Neutrophil (primary cell): Measurements from ENCODE around the gene HOXD3.

Source experiments
- H3K27ac ChIP-seq: fragments of 200-600 bp; sonication (generic); 2 replicates; pipeline ENCODE4 v1.5.1; 2016; ENCODE audit warnings: mild to moderate bottlenecking, moderate library complexity
- H3K27me3 ChIP-seq: fragments of 200-600 bp; sonication (generic); 2 replicates; pipeline ENCODE4 v1.6.0; 2016; ENCODE audit warnings: mild to moderate bottlenecking
- H3K36me3 ChIP-seq: fragments of 200-600 bp; sonication (generic); 2 replicates; pipeline ENCODE4 v1.5.1; 2017
- H3K4me1 ChIP-seq, 2 experiments: fragments of 200-600 bp in 1 of 2; sonication (generic) in 1 of 2; 1 replicate in 1 of 2; 2 replicates in 1 of 2; pipeline versions ENCODE4 v1.5.1 to v1.6.1; 2013 to 2016; ENCODE audit warnings: low read depth in 1 of 2, low read length in 1 of 2, mild to moderate bottlenecking in 1 of 2, moderate library complexity in 1 of 2; ENCODE audit not compliant: control insufficient read depth in 1 of 2, insufficient read depth in 1 of 2
- H3K4me3 ChIP-seq, 2 experiments: fragments of 200-600 bp in 1 of 2; sonication (generic) in 1 of 2; 1 replicate in 1 of 2; 2 replicates in 1 of 2; pipeline ENCODE4 v1.5.1; 2013 to 2016; ENCODE audit warnings: low read depth in 1 of 2, low read length in 1 of 2, mild to moderate bottlenecking in 1 of 2, moderate library complexity in 1 of 2
- H3K9me3 ChIP-seq: fragments of 200-600 bp; sonication (generic); 2 replicates; pipeline ENCODE4 v1.5.1; 2016
- TF ChIP-seq, protein P1 (sequence below): fragments of 200-600 bp; sonication (generic); IDR thresholded peaks from 2 replicates; pipeline ENCODE4 v1.5.1; 2016; ENCODE audit warnings: antibody characterized with exemption

Gene HOXD3

DNA sequence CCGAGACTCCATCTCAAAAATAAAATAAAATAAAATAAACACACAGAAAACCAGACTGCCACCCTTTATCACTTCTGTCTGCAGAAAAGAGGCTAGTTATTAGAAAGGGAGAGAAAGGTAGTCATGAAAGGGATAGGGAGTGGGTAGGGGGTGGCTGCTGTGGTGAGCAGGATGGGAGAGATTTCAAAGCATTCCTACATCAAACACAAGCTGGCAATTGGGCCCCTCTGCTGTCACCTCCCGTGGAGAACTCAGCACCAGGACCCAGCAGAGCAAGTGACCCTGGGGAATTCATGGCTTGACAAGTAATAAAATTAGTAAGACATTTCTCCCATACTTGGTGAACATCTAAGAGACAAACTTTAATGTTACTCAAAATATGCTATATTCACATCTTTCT, 27.6 kb downstream of the HOXD3 start:
- TF ChIP-seq, protein P1, sequence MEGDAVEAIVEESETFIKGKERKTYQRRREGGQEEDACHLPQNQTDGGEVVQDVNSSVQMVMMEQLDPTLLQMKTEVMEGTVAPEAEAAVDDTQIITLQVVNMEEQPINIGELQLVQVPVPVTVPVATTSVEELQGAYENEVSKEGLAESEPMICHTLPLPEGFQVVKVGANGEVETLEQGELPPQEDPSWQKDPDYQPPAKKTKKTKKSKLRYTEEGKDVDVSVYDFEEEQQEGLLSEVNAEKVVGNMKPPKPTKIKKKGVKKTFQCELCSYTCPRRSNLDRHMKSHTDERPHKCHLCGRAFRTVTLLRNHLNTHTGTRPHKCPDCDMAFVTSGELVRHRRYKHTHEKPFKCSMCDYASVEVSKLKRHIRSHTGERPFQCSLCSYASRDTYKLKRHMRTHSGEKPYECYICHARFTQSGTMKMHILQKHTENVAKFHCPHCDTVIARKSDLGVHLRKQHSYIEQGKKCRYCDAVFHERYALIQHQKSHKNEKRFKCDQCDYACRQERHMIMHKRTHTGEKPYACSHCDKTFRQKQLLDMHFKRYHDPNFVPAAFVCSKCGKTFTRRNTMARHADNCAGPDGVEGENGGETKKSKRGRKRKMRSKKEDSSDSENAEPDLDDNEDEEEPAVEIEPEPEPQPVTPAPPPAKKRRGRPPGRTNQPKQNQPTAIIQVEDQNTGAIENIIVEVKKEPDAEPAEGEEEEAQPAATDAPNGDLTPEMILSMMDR, result no peak

DNA sequence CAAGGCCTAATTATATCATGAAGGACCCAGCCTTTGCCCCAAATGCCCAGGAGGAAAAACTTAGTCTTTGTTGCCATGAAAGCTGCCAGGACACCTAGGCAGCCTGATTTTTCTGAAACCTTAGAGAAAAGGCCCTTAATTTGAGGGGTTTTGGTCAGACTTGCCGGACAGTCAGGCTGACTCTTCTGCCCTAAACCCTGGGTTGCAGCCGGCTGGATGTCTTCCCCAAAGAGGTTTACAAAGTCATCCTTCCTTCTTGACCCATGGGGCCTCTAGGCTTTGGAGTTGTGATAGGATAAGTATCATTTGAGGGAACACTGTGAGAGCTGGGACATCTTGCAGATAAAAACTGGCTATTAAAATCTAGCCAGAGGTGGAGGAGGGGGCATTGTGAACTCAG, 28.9 kb downstream of the HOXD3 start:
- Histone ChIP-seq H3K4me1 (peaks cover 24 to 28% of the 10 kb centered on the region in 2 experiments), H3K27me3 (peaks cover 100% of the 10 kb centered on the region), H3K36me3 (no peaks in the 10 kb centered on the region), H3K9me3 (no peaks in the 10 kb centered on the region), H3K4me3 (no peak overlapping the region), H3K27ac (no peak overlapping the region)
- TF ChIP-seq, protein P1, result no peak

More for the DNA sequence above, 27.6 kb downstream of the HOXD3 start:
- H3K27ac ChIP-seq, result no peak overlapping the region
- peaks cover 24 to 28% of the 10 kb centered on the region in 2 experiments for H3K4me1 ChIP-seq
- no peak overlapping the region for H3K4me3 ChIP-seq
- H3K9me3 ChIP-seq, result no peaks in the 10 kb centered on the region
- no peaks in the 10 kb centered on the region for H3K36me3 ChIP-seq
- peaks cover 100% of the 10 kb centered on the region for H3K27me3 ChIP-seq

DNA sequence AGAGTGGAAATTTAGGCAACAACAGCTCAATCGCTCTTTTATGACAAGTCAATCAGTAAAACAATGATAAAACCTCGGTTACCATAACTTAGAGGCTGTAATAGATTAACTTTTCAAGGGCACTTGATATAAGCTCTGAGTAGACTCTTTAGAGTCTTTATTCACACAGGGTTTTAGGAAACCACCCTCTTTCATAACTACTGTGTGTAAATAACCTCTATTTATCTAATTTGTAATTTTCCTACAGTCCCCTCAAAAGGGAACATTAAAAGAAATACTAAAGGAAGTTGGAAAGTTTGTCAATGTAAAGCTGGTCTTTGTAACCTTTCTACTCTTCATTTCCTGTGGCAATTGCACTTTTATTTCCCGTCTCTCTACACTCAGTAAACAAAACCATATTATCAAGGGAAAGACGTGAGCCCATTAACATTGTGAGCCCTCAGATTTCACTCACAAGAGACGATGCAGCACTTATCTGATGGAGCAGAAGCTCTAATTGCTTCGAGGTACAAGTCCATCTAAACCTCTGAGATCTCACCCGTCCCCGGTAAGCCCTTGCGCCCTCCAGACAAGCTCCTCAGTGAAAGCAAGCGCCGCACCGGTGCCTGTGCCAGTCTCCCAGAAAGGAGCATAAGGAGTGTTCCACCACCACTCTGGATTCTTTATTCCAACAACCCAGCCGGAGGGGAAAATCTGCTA, 30.2 kb downstream of the HOXD3 start:
- no peaks in the 10 kb centered on the region for H3K9me3 ChIP-seq
- no peaks in the 10 kb centered on the region for H3K36me3 ChIP-seq
- peak overlapping the region; percentile 21 to 54 for H3K4me3 ChIP-seq
- no peak overlapping the region for H3K27ac ChIP-seq
- TF ChIP-seq, protein P1, result no peak
- peaks cover 100% of the 10 kb centered on the region for H3K27me3 ChIP-seq
- peaks cover 24 to 28% of the 10 kb centered on the region in 2 experiments for H3K4me1 ChIP-seq

DNA sequence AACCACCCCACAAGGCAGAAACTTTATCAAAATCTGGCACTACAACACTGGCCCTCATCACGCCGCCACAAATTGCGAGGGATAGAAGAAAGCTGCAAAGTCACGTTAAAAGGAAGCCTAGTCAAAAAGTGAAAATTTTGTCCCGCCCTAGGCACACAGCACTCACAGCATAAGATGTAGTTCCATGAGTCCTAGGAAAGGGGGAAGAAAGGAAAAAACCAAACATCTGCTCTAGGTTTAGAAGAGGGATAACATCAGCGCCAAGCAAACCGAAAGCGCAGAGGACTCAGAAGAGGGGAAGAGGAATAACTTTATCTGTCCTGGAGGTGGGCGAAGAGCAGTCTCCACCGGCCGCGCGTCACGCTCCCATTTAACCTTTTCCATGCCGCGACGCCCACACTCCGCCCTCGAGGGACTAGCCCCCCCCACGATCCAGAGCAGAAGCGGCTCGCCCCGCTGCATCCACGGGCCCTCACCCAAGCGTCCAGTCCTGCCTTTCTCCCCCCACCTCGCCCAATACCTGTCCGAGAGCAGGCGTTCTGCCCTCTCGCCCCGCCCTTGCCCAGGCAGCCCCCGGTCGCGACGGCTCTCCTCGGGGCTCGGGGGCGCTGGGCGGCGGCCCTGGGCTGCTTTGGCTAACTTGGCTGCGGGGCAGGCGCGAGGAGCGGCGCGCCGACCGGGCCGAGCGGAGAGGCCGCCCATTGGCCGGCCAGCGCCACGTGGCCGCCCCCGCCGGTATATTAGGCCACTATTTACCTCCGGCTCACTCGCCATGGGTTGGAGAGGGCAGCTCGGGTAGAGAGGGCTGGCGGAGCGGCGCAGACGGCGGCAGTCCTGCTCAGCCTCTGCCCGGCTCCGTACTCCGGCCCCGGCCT, 31.0 kb downstream of the HOXD3 start, which contains the start of gene HOXD1:
TSS of gene HOXD1 (plus strand) at position 770 of the 875 bp plus-strand sequence. CDS start 134 bp downstream, outside the sequence.
- Histone ChIP-seq H3K27ac (no peak within 1 kb of the TSS), H3K36me3 (no peaks in the 10 kb centered on the region), H3K9me3 (no peaks in the 10 kb centered on the region), H3K27me3 (peaks cover 100% of the 10 kb centered on the region), H3K4me1 (peaks cover 24 to 28% of the 10 kb centered on the region in 2 experiments), H3K4me3 (peak within 1 kb of the TSS; percentile 21 to 54)
- TF ChIP-seq, protein P1, result no peak

DNA sequence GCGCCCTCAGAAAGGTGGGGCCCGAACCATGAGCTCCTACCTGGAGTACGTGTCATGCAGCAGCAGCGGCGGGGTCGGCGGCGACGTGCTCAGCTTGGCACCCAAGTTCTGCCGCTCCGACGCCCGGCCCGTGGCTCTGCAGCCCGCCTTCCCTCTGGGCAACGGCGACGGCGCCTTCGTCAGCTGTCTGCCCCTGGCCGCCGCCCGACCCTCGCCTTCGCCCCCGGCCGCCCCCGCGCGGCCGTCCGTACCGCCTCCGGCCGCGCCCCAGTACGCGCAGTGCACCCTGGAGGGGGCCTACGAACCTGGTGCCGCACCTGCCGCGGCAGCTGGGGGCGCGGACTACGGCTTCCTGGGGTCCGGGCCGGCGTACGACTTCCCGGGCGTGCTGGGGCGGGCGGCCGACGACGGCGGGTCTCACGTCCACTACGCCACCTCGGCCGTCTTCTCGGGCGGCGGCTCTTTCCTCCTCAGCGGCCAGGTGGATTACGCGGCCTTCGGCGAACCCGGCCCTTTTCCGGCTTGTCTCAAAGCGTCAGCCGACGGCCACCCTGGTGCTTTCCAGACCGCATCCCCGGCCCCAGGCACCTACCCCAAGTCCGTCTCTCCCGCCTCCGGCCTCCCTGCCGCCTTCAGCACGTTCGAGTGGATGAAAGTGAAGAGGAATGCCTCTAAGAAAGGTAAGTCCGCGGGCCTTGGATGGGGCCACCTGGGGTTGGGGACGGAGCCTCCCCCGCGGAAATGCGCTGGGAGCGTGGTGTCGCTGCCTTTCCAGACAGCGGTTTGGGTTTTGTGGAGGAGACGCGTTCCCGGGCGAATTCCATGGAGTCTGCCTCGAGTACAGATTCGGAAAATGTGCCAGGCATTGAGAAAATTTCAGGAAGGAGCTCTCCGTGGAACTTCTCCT, 31.9 kb downstream of the HOXD3 start:
- H3K4me3 ChIP-seq, result peak overlapping the region; percentile 21 to 54
- no peaks in the 10 kb centered on the region for H3K9me3 ChIP-seq
- H3K36me3 ChIP-seq, result no peaks in the 10 kb centered on the region
- H3K27ac ChIP-seq, result no peak overlapping the region
- H3K4me1 ChIP-seq, result peaks cover 24 to 28% of the 10 kb centered on the region in 2 experiments
- TF ChIP-seq, protein P1, result no peak
- peaks cover 100% of the 10 kb centered on the region for H3K27me3 ChIP-seq
